GM18517 (cell line): ENCODE results near the gene PLAAT2.
"Not testable (repeated sequence)": the region's sequence is repeated elsewhere in the genome, so short reads cannot be mapped to it uniquely, and the experiment has no call there.

Experiments used
- ATAC-seq: cut with Tn5 transposase; IDR thresholded peaks from one replicate; pipeline ENCODE4 v1.9.1; 2021; ENCODE audit warnings: mild to moderate bottlenecking, moderate library complexity; ENCODE audit not compliant: unreplicated experiment

The PLAAT2 gene

DNA sequence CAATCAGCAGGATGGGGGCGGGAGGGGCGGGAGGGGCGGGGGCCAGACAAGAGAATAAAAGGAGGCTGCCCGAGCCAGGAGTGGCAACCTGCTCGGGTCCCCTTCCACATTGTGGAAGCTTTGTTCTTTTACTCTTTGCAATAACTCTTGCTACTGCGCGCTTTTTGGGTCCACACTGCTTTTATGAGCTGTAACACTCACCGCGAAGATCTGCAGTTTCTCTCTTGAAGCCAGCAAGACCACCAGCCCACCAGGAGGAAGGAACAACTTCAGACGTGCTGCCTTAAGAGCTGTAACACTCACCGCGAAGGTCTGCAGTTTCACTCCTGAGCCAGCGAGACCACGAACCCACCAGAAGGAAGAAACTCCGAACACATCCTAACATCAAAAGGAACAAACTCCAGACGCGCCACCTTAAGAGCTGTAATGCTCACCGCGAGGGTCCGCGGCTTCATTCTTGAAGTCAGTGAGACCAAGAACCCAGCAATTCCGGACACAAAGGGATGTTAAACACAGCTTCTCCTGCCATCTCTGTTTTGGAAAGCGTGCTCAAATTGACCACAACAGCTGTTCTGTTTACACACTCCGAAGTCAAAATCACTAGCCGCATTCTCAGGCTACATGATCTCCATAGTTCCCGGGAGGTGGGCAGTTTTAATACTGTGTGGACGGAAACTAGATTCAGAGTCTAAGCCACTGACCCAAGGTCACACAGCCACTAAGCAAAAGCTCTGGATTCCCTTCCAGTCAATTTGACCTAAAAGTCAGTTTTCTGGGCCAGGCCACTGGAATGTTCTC is 11.9 kb downstream of the PLAAT2 start:
- no peak for ATAC-seq

DNA sequence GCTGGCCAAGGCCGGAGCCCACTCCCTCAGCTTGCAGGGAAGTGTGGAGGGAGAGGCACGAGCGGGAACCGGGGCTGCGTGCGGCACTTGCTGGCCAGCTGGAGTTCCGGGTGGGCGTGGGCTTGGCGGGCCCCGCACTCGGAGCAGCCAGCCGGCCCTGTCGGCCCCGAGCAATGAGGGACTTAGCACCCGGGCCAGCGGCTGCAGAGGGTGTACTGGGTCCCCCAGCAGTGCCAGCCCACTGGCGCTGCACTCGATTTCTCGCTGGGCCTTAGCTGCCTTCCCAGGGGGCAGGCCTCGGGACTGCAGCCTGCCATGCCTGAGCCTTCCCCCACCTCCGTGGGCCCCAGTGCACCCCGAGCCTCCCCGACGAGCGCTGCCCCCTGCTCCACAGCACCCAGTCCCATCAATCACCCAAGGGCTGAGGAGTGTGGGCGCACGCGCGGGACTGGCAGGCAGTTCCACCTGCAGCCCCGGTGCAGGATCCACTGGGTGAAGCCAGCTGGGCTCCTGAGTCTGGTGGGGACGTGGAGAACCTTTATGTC is 13.0 kb downstream of the PLAAT2 start:
- not testable (repeated sequence) for ATAC-seq

DNA sequence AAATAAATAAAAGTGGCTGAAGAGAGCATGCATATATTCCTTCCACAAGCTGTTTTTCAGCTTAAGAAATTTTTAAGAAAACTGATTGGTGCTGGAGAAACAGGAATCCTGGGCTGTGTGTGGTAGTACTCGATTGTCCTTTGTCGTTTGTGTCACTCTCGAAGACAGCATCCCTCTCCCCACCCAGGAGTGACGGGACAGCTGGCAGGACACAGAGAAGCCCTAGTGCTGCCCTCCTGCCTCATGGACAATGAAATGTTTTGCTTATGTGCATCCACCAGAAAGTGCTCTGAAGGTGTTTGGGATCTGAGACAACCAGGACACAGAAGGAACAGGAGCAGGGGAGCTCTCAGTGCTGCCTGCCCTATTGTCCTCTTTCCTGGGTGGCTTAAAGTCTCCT is 13.8 kb downstream of the PLAAT2 start:
- ATAC-seq = no peak

DNA sequence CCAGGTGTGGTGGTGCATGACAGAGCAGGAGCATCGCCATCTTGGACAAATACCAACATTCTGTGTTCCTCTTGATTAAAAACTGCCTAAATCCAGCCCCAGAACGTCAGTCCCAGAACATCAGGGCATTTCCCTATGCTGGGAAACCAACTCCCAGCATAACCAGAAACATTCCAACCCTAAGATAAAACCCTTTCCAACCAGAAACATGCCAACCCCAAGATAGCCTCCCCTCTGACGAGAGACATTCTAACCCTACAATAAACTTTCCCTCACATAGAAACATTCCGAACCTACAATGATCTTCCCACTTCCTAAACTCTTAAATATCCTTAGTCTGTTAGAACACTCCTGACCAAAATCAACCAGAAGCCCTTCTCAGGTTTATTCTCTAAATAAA is 15.0 kb downstream of the PLAAT2 start:
- ATAC-seq = no peak

DNA sequence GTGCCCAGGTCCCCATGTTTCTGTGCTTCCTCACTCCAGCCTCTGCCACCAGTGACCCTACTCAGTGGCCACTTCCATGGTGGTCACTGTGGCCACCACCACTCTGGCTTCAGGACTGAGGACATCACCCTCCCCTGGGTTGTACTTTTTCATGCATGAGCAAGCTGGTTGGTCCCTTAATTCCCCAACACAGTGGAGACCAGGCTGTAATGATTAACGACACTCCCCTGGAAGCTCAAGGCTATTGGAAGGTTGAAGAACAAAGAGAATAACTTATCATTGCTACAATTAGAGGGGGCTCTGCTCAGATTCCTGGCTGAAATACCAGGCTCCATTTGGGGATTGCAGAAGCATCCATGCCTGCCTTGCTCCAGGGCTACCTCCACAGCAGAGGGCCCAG is 16.1 kb downstream of the PLAAT2 start:
- ATAC-seq = no peak

DNA sequence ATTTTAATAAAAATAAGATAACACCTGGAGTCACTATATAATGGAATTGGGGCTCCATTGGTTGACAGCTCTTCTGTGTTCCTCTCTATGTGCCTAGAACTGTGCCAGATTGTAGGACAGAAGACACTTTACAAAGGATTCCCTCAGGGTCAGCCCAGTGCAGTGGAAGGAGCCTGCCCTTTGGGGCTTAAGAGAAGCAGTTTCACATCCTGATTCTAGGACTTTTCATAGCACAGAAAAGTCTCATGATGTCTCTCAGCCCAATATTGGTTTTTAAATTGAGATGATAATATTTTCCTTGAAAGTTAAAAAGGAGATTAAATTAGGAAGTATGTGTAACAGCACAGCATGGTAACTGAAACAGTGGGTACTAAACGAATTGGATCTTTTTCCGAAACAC is 19.5 kb downstream of the PLAAT2 start:
- ATAC-seq = no peak

DNA sequence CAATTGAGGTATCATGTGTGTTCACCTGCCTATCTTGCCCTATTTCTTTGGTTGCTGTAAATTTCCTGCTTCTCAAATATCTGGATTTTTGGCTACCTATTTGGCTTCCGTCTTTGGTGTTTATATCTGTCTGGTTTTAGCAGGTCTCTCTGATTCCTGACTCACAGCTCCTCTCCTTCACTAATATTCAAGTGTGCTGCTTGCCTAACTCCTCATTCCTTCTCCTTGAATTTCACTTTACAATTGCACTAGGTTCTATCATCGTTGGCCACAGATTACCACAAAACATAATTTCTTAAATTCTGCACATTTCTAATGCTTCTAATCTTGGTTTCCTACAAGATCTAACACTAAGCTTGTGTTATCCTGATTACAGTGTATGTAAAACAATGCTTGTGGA is 20.7 kb downstream of the PLAAT2 start:
- not testable (repeated sequence) for ATAC-seq

DNA sequence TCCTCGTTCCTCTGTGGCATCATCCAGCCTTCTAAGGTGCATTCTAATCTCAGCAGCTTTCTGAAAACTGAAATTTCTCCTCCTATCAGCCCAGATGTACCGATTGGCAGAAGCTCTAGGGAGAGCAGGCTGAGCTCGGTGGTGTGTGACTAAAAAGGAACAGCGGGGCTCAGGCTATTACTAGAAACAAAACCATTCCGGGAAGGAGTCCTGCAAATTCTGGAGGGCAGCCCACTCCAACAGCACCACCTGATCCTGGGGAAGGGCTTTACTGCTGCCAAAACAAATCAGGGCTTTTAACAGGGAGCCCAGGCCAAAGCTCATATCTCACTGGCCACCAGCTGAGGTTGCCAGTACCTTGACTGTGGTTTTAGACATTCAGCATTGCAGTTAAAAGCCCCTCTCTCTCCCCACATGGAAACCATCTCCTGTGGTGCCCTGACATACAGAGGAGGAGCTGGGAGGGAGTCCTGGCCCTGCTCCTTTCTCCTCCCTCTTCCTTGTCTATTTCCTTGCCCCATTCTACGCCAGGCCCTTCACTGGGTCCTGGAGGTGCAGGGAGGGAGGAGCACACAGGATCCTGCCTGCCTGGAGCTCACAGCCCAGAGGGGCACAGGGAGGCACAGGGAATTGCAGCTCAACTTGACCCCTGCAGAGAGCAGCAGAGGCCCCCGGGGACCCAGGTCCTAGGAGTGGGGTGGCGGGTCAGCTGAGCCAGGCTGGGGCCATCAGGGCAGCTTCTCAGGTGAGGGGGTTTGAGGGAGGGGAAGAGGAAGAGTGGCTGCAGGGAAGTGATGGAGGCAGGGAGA is 25.7 kb downstream of the PLAAT2 start:
- no peak for ATAC-seq

DNA sequence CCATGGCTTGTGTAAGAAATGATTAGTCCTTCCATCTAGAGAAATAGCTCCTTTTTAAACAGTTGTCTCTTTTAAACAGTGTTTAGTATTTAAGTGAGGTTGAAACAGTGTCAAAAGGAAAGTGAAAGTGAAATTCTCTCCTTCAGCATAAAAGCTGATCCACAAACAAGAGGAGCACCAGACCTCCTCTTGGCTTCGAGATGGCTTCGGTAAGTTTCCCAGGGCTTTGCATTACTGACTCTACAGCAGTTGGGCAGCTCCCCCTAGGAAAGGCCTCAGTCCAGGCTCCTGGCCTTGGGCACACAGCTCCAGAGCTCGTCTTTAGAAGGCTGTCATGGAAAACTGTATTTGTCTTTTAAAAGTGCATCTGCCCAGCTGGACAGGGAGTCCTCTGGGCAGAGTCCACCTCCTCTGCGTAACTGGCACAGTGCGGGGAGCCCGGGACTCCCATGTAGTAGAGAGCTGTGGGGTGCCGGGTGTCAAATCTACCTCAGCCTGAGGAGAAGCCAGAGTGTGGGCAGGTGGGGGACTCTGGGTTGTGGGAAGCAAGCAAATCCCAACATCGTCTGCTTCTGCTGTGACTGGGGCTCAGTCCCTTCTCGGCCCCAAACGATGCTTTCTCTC is 26.4 kb downstream of the PLAAT2 start, which contains the start of gene PLAAT4:
Gene PLAAT4 (plus strand): TSS at position 140 of the 624 bp plus-strand sequence. CDS start 61 bp downstream, at position 201.
- ATAC-seq = no peak

DNA sequence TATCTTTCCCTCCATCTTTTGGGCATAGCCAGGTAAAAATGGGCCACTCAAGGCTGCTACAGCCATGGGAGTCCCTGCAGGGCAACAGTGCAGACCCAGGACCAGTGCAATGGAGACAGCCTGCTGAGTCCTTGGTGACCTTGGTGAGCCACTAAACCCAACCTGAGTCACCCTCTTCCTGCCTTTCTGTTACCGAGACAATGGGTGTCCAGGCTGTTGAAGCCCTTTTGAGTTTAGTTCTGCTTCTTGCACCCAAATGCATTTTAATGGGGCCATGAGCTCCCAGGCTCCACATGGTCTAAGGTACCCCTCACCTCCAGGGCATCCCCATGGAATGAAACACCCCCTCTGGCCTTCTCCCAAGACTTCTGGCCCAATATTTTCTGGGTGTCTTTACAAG is 27.4 kb downstream of the PLAAT2 start:
- ATAC-seq = no peak

DNA sequence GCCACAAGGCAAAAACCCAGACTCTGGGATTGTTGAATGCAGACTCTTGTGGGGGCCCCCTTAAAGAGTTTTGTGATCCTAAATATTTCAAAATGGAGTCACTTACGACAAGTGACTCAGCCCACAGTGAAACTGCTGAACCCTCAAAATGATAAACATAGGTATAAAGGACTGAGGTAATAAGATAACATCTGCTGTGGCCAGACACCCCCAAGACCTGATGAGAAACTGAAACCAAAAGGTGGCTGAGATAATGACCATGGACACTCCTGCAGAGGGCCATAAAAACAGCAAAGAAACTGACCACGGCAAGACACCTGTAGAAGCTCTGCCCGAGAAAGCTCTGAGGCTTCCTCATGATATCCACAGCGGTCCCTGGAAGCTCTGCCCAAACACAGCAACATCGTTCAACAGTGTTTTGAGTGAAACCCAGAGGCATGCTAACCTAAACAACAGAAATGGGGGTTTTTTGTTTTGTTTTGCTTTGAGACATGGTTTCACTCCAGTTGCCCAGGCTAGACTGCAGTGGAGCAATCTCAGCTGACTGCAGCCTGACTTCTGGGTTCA is 28.2 kb downstream of the PLAAT2 start:
- ATAC-seq = peak; percentile 41

DNA sequence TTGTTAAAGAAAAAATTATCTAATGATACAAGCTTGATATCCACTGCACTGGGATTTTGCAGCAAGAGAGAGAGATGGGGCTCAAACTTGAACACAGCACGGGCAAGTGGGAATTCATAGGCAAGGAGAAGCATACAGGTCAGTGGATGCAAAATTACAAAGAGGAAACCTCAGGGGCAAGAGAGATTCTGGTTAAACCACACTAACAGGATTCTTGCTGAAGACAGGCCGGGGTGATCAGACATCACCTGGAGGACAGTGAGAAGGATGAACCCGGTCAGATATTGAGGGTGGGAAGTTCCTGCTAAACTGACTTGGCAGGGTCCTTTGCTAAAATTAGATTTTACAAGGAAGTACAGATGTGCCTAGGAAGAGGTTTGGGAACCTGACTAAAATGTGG is 29.1 kb downstream of the PLAAT2 start:
- no peak for ATAC-seq

DNA sequence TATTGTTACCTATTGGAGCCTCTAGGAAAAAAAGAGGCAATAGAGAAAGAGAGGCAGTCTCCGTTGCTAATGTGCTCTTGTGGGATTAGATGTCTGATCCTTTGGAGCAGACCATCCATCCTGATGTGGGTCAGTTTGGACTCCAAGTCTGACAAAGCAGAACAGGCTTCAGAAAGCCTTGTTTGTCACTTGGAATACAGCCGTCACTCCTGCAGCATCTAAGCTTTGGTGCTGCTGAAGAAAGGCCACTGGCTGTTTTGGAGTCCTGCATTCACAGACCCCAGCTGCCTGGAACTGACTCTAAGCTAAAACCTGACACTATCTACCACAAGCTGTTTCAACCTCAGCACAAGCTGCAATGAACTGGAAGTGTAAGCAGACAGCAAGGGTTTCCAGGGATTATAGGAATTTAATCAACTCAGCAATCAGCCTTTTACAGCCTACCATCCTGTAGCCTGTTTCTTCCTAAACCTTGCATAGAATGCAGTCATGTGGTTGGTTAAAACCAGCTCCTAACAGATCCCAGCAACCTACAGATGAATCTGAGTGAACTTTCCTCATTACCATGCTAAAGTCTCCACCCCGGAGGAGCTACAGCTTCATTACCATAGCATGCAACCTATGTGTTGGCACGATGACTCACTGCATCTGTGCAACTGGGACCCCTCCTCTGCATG is 30.2 kb downstream of the PLAAT2 start:
- ATAC-seq = no peak

DNA sequence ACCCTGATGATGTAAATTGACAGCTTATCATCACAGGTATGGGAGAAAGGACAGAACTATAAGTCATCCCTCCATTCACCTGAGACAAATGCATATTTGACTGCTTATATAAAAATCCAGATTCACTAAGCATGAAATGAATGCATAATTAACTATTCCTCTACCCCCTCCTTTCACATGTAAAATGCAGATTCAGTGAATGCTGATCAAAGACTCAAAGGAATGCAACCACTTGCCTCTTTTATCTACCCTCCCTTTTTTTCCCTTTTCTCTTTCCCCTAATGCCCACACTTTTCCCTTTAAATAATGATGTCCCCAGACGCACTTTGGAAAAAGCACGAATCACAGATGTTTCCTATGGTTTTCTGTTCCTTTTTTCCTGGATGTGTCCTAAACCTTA is 31.1 kb downstream of the PLAAT2 start:
- ATAC-seq = no peak

DNA sequence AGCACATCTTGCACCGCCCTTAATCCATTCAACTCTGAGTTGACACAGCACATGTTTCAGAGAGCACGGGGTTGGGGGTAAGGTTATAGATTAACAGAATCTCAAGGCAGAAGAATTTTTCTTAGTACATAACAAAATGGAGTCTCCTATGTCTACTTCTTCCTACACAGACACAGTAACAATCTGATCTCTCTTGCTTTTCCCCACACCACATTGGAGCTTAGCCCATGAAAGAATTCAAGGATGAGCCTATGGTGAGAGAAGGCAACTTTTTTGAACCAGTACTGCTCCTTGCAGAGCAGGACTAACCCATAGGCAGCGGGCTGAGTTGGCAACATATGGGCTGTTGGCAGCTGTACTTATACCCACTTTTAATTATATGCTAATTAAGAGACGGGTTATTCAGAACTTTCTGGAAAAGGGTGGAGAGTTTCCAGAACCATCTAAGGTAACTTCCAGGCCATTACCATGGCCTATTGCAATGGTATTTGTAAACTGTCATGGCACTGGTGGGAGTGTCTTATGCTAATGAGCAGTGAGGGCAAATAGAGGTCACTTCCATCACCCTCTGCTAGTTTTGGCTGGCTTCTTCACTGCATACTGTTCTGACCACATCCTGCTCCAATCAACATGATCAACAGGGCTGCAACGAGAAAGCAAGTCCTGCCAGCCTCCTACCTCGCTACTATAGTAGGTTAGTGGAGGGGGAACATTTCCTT is 31.9 kb downstream of the PLAAT2 start:
- ATAC-seq = peak; percentile 92

DNA sequence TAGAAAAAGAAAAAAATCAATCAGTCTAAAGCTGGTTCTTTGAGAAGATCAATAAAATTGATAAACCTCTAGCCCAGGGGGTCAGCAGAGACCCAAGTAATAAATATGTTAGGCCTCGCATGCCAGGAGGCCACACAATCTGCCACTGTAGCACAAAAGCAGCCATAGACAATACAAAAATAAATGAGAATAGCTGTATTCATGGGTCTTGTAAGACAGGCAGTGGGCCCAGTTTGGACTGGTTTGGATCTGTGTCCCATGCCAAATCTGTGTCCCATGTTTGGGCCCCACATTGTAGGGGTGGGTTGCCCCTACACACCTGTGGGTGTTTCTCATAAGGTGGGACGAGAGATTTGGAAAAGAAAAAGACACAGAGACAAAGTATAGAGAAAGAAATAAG is 33.2 kb downstream of the PLAAT2 start:
- no peak for ATAC-seq

DNA sequence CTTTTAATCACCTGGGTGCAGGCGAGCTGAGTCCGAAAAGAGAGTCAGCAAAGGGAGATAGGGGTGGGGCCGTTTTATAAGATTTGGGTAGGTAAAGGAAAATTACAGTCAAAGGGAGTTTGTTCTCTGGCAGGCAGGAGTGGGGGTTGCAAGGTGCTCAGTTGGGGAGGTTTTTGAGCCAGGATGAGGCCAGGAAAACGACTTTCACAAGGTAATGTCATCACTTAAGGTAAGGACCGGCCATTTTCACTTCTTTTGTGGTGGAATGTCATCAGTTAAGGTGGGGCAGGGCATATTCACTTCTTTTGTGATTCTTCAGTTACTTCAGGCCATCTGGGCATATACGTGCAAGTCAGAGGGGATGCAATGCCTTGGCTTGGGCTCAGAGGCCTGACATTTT is 33.8 kb downstream of the PLAAT2 start:
- ATAC-seq = not testable (repeated sequence)

DNA sequence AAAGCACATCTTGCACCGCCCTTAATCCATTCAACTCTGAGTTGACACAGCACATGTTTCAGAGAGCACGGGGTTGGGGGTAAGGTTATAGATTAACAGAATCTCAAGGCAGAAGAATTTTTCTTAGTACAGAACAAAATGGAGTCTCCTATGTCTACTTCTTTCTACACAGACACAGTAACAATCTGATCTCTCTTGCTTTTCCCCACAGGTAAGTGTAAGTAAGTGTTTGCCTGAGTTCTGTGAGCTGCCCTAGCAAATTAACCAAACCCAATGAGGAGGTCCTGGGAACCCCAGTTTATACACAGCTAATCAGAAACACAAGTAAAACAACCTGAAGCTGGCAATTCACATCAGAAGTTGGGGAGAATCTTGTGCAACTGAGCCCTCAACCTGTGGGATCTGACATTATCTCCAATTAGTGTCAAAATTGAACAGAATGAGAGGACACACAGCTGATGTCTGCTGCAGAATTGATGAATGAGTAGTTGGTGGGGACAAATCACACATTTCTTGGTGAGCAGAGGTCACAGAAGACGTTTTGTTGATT is 34.4 kb downstream of the PLAAT2 start:
- not testable (repeated sequence) for ATAC-seq

DNA sequence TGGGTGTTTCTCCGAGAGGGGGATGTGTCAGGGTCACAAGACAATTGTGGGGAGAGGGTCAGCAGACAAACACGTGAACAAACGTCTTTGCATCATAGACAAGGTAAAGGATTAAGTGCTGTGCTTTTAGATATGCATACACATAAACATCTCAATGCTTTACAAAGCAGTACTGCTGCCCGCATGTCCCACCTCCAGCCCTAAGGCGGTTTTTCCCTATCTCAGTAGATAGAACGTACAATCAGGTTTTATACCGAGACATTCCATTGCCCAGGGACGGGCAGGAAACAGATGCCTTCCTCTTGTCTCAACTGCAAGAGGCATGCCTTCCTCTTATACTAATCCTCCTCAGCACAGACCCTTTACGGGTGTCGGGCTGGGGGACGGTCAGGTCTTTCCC is 35.0 kb downstream of the PLAAT2 start:
- not testable (repeated sequence) for ATAC-seq

DNA sequence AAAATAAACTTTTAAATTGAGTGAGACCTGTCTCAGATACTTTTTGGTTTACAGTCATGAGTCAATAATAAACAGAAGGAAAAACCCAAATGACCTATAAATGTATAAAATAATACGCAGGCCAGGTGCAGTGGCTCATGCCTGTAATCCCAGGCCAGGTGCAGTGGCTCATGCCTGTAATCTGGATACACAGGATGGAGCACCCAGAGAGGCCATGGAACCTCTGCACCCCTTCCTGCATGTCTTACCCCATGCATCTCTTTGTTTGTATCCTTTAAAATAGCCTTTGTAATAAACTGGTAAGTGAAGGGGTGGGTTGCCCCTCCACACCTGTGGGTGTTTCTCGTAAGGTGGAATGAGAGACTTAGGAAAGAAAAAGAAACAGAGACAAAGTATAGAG is 35.5 kb downstream of the PLAAT2 start:
- ATAC-seq = no peak
